GM18873 (cell line): ENCODE data around the gene POU2AF2.

Experiments used
- ATAC-seq: cut with Tn5 transposase; IDR thresholded peaks from one replicate; pipeline ENCODE4 v1.9.1; 2021; ENCODE audit warnings: mild to moderate bottlenecking, moderate library complexity, moderate number of reproducible peaks; ENCODE audit not compliant: unreplicated experiment, low FRiP score

Gene POU2AF2

DNA sequence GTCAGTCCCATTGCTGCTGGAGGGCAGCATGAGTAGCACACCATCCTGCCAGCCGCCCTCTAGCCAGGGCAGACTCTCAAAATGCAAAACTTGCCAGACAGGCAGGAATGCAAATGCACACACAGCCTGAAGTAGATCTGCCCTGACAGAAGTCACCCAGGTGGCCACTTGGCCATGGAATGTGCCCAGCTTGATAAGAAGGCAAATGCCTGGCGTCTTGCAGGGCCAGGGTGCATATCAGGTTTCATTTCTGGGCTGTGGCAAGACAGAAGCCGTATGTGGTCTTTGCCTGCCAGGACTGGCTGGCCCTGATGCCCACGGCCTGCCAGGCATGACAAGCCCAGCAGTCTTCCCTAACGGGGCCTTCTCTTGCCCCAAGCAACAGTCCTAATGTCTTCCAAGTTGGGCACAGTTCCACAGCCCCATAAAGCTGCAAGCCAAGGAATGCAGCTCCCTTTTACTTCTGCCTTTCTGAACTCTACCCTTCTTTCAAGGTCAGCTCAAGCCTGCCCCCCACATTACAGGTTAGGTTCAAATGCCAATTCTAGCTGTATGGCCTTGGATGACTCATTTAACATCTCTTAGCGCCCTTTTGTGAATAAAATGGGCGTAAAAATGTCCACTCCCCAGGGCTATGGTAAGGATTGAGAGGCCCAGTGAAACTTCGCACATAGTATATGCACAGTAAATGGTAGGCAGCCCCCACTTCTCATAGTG lies 82.5 kb downstream of the POU2AF2 start:
- no peak for ATAC-seq

DNA sequence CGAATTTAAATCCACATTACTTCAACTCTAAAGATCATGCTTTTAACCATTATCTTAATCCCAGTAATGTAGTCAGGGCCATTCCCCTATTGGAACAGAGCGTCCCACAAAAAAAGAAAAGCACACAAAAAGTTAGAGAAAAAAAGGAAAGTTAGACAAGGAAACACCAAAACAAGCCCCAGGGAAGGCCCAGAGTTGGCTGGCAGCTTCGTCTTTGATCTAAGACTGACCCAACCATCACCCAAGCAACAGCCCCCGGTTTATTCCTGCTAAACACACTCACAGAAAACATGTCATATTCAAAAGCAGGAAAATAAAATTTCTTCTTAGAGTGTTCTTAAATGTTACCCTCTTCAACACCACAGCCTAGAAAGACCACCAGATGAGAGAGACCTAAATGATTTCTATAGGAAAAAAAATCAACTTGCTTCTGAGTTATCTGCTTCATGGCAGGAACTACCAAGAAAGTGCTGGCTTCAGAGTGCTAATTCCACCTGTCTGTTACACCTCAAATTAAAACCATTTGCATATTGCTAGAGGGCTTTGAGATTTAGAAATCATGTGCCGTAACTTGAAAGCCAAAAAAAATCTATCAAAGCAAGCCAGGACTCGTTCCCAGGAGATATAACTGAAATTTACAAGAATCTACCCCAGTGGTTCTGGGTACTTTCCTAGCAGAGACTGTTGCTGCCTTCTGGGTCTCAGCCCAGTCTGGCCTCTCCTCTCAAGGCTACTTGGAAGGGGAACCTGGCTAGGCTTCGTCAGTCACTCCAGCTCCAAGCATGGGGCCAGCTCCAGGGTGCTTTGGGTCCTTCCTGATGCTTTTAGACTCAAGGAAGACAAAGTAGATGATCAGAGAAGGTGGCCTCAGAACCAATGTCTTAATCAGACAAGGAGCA lies 84.0 kb downstream of the POU2AF2 start:
- no peak for ATAC-seq

DNA sequence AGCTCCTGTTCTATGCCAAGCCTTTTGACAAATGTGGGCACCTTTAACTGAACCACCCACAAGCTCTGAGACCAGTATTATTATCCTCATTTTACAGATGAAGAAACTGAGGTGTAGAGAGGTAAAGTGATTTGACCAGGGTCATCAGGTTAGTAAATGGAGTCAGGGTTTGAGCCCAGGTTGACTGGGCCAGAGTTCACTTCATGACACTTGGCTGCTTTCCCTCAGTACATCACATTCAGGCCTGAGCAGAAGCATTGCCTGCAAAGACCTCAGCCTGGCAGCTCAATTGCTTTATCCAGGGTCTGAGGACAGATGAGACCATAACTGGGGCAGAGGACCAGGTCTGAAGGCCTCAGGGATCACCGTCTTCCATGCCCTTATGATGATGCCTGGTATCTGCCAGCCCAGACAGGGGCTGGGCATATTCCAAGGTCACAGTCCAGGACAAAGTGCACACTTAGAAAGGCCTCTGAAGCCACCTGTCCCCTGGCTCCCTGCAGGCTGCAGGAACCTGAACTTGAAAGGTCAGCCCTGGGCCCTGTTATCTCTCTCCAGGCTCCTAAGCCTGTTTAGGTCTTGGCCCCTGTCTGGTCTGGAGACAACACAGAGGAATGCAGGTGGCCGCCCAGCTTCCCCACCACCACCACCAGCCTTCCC lies 84.8 kb downstream of the POU2AF2 start:
- ATAC-seq = no peak

DNA sequence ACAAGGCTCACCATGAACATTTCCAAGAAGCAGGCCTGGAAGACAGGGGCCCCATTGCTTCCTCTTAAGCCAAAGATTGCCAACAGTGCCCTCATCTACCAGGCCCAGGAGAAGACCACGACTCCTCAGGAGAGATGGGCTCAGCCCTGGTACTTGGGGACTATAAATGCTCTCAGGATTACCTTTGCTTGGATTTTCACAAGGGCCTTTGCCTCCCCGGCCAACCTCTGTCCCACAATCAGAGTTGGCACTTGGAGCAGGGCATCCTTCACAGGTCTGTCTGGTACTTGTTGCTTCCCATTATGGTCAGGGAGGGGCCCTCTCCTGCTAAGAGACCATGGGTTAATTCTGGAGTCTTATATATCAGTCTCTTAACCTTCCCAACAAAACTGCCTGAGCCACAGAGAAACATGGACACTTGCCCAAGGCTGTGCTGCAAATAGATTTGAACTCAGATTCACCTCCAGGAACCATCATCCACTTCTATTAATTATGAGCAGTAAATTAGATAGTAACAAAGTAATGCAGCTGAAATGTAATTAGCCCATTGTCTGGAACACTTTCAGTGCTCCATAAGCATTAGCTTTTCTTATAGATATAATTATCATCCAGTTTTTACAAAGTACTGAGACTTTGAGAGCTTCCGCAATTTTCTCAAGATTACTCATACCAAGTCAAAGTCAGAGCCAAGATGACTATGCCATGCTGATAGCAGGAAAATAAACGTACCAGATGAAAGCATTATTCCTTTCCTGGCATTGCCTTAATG lies 86.4 kb downstream of the POU2AF2 start:
- no peak for ATAC-seq

DNA sequence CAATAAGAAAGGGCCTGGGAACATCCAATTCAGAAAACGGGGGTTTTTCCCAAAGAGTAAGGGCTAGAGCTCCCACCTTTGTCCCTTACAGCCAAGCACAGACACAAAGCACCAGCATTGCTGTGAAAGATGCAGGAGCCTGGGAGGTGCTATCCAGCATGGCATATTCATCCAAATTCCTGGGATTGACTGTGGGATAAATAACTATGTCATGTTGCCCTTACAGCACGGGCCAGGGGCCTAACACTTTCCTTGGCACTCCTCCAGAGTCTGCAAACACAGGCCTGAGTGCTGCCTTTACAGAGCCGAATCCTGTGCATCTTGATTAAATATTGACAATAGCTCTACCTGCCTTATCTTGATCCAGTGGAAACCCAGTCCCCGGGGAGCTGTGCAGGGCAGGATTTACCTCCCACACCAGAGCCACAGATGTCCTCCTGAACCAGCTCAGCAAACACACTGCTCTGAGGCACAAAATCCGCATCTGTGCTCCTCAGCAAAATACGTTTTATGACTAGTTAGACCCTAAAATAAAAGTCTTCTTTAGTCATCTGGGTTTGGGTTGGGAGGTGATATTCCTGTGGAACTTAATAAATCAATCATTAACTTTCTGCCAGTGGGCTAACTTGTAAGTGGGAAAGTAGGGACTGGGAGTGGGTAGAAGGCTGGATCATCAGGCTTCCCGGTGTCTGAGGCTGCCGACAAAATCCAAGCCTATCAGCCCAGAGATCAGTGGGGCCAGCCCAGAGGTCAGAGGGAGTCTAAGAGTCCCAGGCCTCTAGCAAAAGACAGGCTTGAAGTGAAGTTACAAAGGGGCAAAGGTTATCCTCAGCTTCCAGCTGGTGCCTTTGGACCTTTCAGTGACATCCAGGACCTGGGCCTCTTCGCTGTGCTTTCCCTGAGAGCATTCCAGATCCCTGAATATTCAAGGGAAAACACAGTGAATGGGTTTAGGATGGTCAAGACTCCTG lies 89.3 kb downstream of the POU2AF2 start:
- ATAC-seq = no peak

DNA sequence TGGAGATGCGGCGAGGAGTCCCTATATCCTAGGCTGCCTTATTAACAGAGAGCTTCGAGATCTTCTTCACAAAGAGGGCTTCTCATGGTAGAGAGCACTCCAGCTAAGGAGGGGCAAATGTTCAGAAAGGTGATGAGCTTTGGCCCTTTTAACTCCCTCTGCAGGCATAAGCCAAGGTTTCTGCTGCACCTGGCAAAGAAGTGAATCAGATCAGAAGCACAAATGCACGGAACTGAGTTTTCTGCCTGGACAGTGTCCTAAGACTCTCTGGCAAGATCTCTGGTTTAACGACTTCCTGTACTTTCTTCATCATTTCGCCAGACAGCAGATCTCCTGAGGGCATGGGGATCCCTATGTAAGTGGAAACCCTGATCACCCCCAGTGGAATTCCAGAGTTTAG lies 90.0 kb downstream of the POU2AF2 start:
- ATAC-seq = no peak
